Breast epithelium (tissue), 4 donors: ENCODE data around the gene CNOT6L. TPM values are rescaled to one million over a fixed set of nuclear protein-coding genes. Genes with fewer than 3 reads are reported as not detected.

Experiments used
- DNase-seq, 2 donors: peaks; one replicate each; pipeline ENCODE4 v3.0.0-alpha.2; 2019; ENCODE audit warnings: low spot score in 2 of 2
- H3K27ac ChIP-seq, 2 donors: fragments of 200-600 bp; sonication (generic) in 1 of 2; one replicate each; pipeline ENCODE4 v1.5.1; 2016 to 2019; ENCODE audit warnings: mild to moderate bottlenecking in 1 of 2
- H3K27me3 ChIP-seq, 2 donors: fragments of 200-600 bp; sonication (generic) in 1 of 2; one replicate each; pipeline versions ENCODE4 v1.5.1 to v1.6.0; 2017 to 2019; ENCODE audit warnings: control low read depth in 1 of 2, mild to moderate bottlenecking in 1 of 2
- H3K36me3 ChIP-seq: fragments of 200-600 bp; one replicate; pipeline ENCODE4 v1.5.1; 2019
- H3K4me1 ChIP-seq, 2 donors: fragments of 200-600 bp; sonication (generic); one replicate each; pipeline ENCODE4 v1.5.1; 2016 to 2019; ENCODE audit warnings: control low read depth in 1 of 2
- H3K4me3 ChIP-seq, 3 donors: fragments of 200-600 bp; sonication (generic); 1 replicate in 2 of 3; 2 replicates in 1 of 3; pipeline ENCODE4 v1.5.1; 2016 to 2019; ENCODE audit warnings: mild to moderate bottlenecking in 3 of 3, moderate library complexity in 2 of 3
- H3K9me3 ChIP-seq, 2 donors: fragments of 200-600 bp; sonication (generic) in 1 of 2; one replicate each; pipeline ENCODE4 v1.5.1; 2016 to 2019; ENCODE audit warnings: control low read depth in 1 of 2
- POLR2A ChIP-seq: fragments of 450-650 bp; IDR thresholded peaks from one replicate; pipeline ENCODE4 v1.6.1; 2016; ENCODE audit warnings: antibody characterized with exemption, mild to moderate bottlenecking, moderate library complexity
- POLR2AphosphoS5 ChIP-seq, 3 donors: sonication (generic); formaldehyde crosslinking; IDR thresholded peaks; one replicate each; pipeline ENCODE4 v1.6.1; 2017; ENCODE audit warnings: antibody characterized with exemption in 3 of 3
- intact Hi-C: fragments of 100-400 bp; cut with DNase I; formaldehyde crosslinking; loops from one replicate; pipeline ENCODE4 v1.15.1; 2023; ENCODE audit warnings: low total_unique reads
- total RNA-seq, 3 donors: library from RNA; depleted of rRNA; stranded (reverse); fragments of >200 nt; gene quantifications; one replicate each; pipeline ENCODE4 v1.1.0, GENCODE V29; 2016
- TF ChIP-seq, protein P1 (sequence below), 3 donors: fragments of 450-650 bp; IDR thresholded peaks; one replicate each; pipeline ENCODE4 v1.5.1; 2016 to 2017; ENCODE audit warnings: antibody characterized with exemption in 3 of 3, mild to moderate bottlenecking in 3 of 3, moderate library complexity in 3 of 3

Gene CNOT6L
- total RNA-seq, 3 donors from 2014 or later: 22.4 to 53.1 (median 39.0) TPM

DNA sequence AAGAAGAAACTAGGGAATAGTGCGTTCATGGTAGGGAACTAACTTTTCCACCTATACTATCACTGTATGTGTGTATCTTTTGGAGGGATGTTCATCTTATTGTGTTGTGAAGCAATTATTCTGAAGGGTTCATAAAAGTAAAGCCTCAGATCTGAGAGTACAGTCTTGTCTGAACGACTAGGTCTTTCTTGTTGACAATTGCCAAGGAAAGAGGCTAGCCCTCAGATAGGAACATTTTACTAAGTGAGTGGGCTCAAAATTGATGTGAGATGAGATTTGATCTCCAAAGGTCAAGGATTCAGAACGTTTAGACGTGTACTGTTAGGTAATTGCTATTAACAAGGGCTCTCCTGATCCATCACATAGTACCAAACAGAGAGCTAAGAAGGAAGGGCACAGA, 15.2 kb upstream of the CNOT6L start:
- no peak overlapping the region for H3K27ac ChIP-seq
- intact Hi-C loops: no loop called here
- TF ChIP-seq POLR2AphosphoS5 (IDR thresholded peaks at IDR 0.05) (no peak), POLR2A (no peak)
- TF ChIP-seq, protein P1, sequence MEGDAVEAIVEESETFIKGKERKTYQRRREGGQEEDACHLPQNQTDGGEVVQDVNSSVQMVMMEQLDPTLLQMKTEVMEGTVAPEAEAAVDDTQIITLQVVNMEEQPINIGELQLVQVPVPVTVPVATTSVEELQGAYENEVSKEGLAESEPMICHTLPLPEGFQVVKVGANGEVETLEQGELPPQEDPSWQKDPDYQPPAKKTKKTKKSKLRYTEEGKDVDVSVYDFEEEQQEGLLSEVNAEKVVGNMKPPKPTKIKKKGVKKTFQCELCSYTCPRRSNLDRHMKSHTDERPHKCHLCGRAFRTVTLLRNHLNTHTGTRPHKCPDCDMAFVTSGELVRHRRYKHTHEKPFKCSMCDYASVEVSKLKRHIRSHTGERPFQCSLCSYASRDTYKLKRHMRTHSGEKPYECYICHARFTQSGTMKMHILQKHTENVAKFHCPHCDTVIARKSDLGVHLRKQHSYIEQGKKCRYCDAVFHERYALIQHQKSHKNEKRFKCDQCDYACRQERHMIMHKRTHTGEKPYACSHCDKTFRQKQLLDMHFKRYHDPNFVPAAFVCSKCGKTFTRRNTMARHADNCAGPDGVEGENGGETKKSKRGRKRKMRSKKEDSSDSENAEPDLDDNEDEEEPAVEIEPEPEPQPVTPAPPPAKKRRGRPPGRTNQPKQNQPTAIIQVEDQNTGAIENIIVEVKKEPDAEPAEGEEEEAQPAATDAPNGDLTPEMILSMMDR (IDR thresholded peaks at IDR 0.05): no peak

DNA sequence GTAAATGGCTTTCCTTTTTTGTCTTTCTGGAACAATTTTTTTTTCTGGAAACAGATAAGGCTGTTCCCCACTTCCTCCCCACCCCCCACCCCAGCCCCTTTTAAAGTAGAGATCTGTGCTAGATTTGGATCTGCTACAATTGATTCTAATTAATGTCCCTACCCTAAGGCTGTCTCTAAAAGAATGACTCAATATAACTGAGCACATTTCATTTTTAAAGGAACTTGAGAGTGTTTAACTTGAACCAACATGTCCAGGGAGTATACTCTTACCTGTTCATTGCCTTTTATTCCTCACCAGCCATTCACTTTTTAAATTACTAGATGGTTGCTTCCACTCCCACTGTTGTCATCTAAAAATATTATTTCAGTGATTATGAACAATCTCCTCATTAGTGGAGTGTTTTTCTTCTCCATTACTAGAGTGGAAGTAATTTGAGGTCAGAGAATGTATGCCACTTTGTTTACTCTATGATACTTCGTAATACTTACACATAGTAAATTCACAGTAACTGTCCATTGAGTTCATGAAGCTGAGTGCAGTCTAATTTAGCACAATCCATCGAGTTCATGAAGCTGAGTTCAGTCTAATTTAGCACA, 14.1 kb upstream of the CNOT6L start:
- intact Hi-C loops: no loop called here
- Histone ChIP-seq H3K36me3 (no peaks in the 10 kb centered on the region), H3K4me1 (no peaks in the 10 kb centered on the region), H3K9me3 (no peaks in the 10 kb centered on the region), H3K27ac (peak overlapping the region in 1 of 2 donors; percentile 32), H3K27me3 (no peaks in the 10 kb centered on the region), H3K4me3 (no peak overlapping the region)
- TF ChIP-seq, protein P1 (IDR thresholded peaks at IDR 0.05): no peak
- TF ChIP-seq POLR2AphosphoS5 (IDR thresholded peaks at IDR 0.05): no peak
- TF ChIP-seq POLR2A: no peak
- DNase-seq: no peak

More for the DNA sequence above, 15.2 kb upstream of the CNOT6L start:
- Histone ChIP-seq H3K4me1 (no peaks in the 10 kb centered on the region), H3K9me3 (no peaks in the 10 kb centered on the region), H3K4me3 (no peak overlapping the region), H3K36me3 (no peaks in the 10 kb centered on the region), H3K27me3 (no peaks in the 10 kb centered on the region)
- DNase-seq: no peak

DNA sequence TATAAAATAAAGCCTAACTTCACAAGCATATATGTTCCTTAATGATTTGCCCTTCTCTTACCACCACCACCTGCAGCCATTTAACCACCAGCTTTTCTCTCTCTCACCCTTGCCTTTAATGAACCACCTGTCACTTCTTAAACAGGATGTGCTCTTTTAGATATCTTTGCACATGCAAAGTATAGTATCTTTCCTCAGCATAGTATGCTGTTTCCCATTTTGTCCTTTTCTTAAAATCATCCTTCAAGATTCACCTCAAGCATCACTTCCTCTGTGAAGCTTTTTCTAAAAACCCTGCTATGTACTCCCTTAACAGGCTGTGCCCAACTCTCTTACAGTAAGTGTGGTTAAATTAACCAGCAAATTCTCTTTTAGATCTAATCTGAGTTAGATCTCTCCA, 8.2 kb upstream of the CNOT6L start:
- no peaks in the 10 kb centered on the region for H3K36me3 ChIP-seq
- DNase-seq: no peak
- TF ChIP-seq, protein P1 (IDR thresholded peaks at IDR 0.05): no peak
- TF ChIP-seq POLR2AphosphoS5 (IDR thresholded peaks at IDR 0.05): no peak
- no peaks in the 10 kb centered on the region for H3K9me3 ChIP-seq
- intact Hi-C loops: no loop called here
- H3K4me1 ChIP-seq: no peaks in the 10 kb centered on the region
- H3K4me3 ChIP-seq: no peak overlapping the region
- H3K27ac ChIP-seq: no peak overlapping the region
- H3K27me3 ChIP-seq: no peaks in the 10 kb centered on the region

DNA sequence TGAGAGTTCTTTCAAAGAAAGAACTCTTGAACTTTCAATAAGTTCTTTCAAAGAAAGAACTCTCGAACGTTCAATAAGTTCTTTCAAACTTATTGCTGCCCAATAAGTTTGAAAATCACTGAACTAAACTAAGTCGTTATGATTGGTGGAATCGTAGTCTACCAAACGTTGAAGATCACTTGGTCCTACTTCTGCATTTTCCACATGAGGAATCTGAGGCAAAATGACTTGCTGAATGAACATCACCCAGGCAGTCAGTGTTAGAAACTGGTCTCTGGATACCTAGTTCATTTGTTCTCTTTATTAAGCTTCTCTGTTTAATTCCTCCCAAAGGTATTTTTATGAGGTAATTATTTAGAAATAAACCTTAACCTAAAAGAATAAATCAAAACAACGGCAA, 7.1 kb upstream of the CNOT6L start:
- DNase-seq: no peak
- H3K9me3 ChIP-seq: no peaks in the 10 kb centered on the region
- no peaks in the 10 kb centered on the region for H3K27me3 ChIP-seq
- H3K36me3 ChIP-seq: no peaks in the 10 kb centered on the region
- H3K27ac ChIP-seq: no peak overlapping the region
- no peak overlapping the region for H3K4me3 ChIP-seq
- TF ChIP-seq, protein P1 (IDR thresholded peaks at IDR 0.05): no peak
- no peak for TF ChIP-seq POLR2AphosphoS5 (IDR thresholded peaks at IDR 0.05)
- TF ChIP-seq POLR2A: no peak
- intact Hi-C loops: no loop called here
- H3K4me1 ChIP-seq: peaks cover 0 to 6% of the 10 kb centered on the region in 2 donors

DNA sequence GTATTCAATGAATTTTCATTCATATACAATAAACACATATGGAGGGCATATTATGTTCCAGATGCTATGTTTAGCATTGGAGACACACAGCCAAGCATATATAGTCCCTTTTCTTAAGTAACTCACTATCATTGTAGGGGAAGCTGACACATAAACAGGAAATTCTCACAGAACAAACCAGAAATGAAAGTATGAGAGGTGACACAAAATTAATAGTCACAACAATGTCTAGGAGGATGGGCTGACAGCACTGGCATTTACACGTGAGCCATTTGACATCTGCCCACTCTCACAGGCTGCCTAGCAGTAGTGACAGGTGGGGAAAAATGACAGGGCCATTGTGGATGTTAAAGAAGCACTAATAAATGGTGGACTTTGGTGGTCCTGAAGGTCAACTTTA, 2.6 kb upstream of the CNOT6L start:
- no peak for DNase-seq
- H3K9me3 ChIP-seq: no peaks in the 10 kb centered on the region
- peak overlapping the region; percentile 98 to 99 for H3K27ac ChIP-seq
- H3K36me3 ChIP-seq: no peaks in the 10 kb centered on the region
- peak overlapping the region in 2 of 3 donors; percentile 79 to 99 for H3K4me3 ChIP-seq
- no peaks in the 10 kb centered on the region for H3K27me3 ChIP-seq
- TF ChIP-seq, protein P1 (IDR thresholded peaks at IDR 0.05): no peak
- TF ChIP-seq POLR2AphosphoS5 (IDR thresholded peaks at IDR 0.05): no peak
- no peak for TF ChIP-seq POLR2A
- peaks cover 0 to 14% of the 10 kb centered on the region in 2 donors for H3K4me1 ChIP-seq
- intact Hi-C loops: no loop called here
